ENCODE measurements around the gene ANGEL1.

ANGEL1 gene

GRCh38 chr14:76820700-76821099 is 8.0 kb upstream of the ANGEL1 start:
- DNase-seq = no peak

GRCh38 chr14:76814726-76815645 is 2.3 kb upstream of the ANGEL1 start:
- DNase-seq = no peak

GRCh38 chr14:76812093-76812421 is 625 bp downstream of the ANGEL1 start:
- no peak for DNase-seq

- DNase-seq = no peak
Measured at GRCh38 chr14:76811561-76811960, 1.1 kb downstream of the ANGEL1 start.

GRCh38 chr14:76810953-76811400 is 1.7 kb downstream of the ANGEL1 start:
- peak; percentile 36 to 78 for DNase-seq

- no peak for DNase-seq
Measured at GRCh38 chr14:76810525-76810924, 2.2 kb downstream of the ANGEL1 start.

GRCh38 chr14:76808990-76809389 is 3.7 kb downstream of the ANGEL1 start:
- DNase-seq = no peak

GRCh38 chr14:76808011-76808410 is 4.7 kb downstream of the ANGEL1 start:
- DNase-seq = no peak

GRCh38 chr14:76806446-76806845 is 6.2 kb downstream of the ANGEL1 start:
- no peak for DNase-seq

GRCh38 chr14:76793956-76794355 is 18.7 kb downstream of the ANGEL1 start:
- DNase-seq = no peak

- no peak for DNase-seq
Measured at GRCh38 chr14:76793324-76793723, 19.4 kb downstream of the ANGEL1 start.

GRCh38 chr14:76792422-76792821 is 20.3 kb downstream of the ANGEL1 start:
- no peak for DNase-seq

GRCh38 chr14:76786601-76787000 is 26.1 kb downstream of the ANGEL1 start:
- peak in 1 of 2 donors; percentile 54 for DNase-seq

- DNase-seq = peak; percentile 84 to 88
Measured at GRCh38 chr14:76784881-76785280, 27.8 kb downstream of the ANGEL1 start.

GRCh38 chr14:76784266-76784874 is 28.3 kb downstream of the ANGEL1 start:
- no peak for DNase-seq

- DNase-seq = no peak
Measured at GRCh38 chr14:76782885-76783566, 29.7 kb downstream of the ANGEL1 start.

GRCh38 chr14:76782115-76782884 is 30.4 kb downstream of the ANGEL1 start:
- DNase-seq = no peak

GRCh38 chr14:76781648-76782051 is 31.0 kb downstream of the ANGEL1 start:
- DNase-seq = no peak

GRCh38 chr14:76780875-76781647 is 31.6 kb downstream of the ANGEL1 start:
- peak; percentile 70 to 82 for DNase-seq

- DNase-seq = no peak
Measured at GRCh38 chr14:76780360-76780759, 32.3 kb downstream of the ANGEL1 start.

GRCh38 chr14:76780058-76780345 is 32.7 kb downstream of the ANGEL1 start:
- DNase-seq = no peak

Data from hippocampal formation (tissue), 2 donors.